SK-N-SH treated with all-trans-retinoic acid at 6 μM for 48 hours (cell line): ENCODE measurements around the gene ACOT6.
"Not testable (repeated sequence)": the region's sequence is repeated elsewhere in the genome, so short reads cannot be mapped to it uniquely, and the experiment has no call there.

Experiments used
- ATAC-seq: fragments of 200-7000 bp; cut with Tn5 transposase; 3 replicates; pipeline ENCODE4 v1.9.1; 2020; ENCODE audit warnings: mild to moderate bottlenecking, moderate library complexity
- BACH2 ChIP-seq: fragments of 250-450 bp; sonication (Bioruptor Pico); IDR thresholded peaks from 2 replicates; pipeline ENCODE4 v1.9.0; 2021; ENCODE audit warnings: mild to moderate bottlenecking, borderline replicate concordance
- CREB5 ChIP-seq: fragments of 250-450 bp; sonication (Bioruptor Pico); IDR thresholded peaks from 2 replicates; pipeline ENCODE4 v1.5.1; 2020; ENCODE audit warnings: low read depth, mild to moderate bottlenecking, moderate library complexity
- CSDC2 ChIP-seq: fragments of 250-450 bp; sonication (Bioruptor Pico); IDR thresholded peaks from 2 replicates; pipeline ENCODE4 v1.5.0; 2020; ENCODE audit warnings: mild to moderate bottlenecking, moderate library complexity
- CSRNP3 ChIP-seq: fragments of 250-450 bp; sonication (Bioruptor Pico); IDR thresholded peaks from 2 replicates; pipeline ENCODE4 v1.5.1; 2021; ENCODE audit warnings: mild to moderate bottlenecking, moderate library complexity
- ESRRG ChIP-seq: fragments of 250-450 bp; sonication (Bioruptor Pico); IDR thresholded peaks from 2 replicates; pipeline ENCODE4 v1.6.1; 2021; ENCODE audit warnings: mild to moderate bottlenecking
- ISL1 ChIP-seq: fragments of 250-450 bp; sonication (Bioruptor Pico); IDR thresholded peaks from 2 replicates; pipeline ENCODE4 v2.1.2; 2022; ENCODE audit warnings: mild to moderate bottlenecking, moderate library complexity
- PATZ1 ChIP-seq: fragments of 250-450 bp; sonication (Bioruptor Pico); IDR thresholded peaks from 2 replicates; pipeline ENCODE4 v1.8.0; 2020; ENCODE audit warnings: mild to moderate bottlenecking, moderate library complexity, borderline replicate concordance
- PPARA ChIP-seq: fragments of 250-450 bp; sonication (Bioruptor Pico); IDR thresholded peaks from 2 replicates; pipeline ENCODE4 v1.5.0; 2020; ENCODE audit warnings: mild to moderate bottlenecking, borderline replicate concordance
- RARB ChIP-seq: fragments of 250-450 bp; sonication (Bioruptor Pico); IDR thresholded peaks from 2 replicates; pipeline ENCODE4 v1.8.0; 2021; ENCODE audit warnings: mild to moderate bottlenecking, moderate library complexity
- TCF4 ChIP-seq: fragments of 250-450 bp; sonication (Bioruptor Pico); IDR thresholded peaks from 2 replicates; pipeline ENCODE4 v1.8.0; 2021; ENCODE audit warnings: mild to moderate bottlenecking, moderate library complexity, borderline replicate concordance
- TOX ChIP-seq: fragments of 250-450 bp; sonication (Bioruptor Pico); IDR thresholded peaks from 2 replicates; pipeline ENCODE4 v1.8.0; 2021; ENCODE audit warnings: mild to moderate bottlenecking, moderate library complexity, borderline replicate concordance
- TSHZ2 ChIP-seq: fragments of 250-450 bp; sonication (Bioruptor Pico); IDR thresholded peaks from 2 replicates; pipeline ENCODE4 v1.5.0; 2020; ENCODE audit warnings: mild to moderate bottlenecking, moderate library complexity
- ZC3H10 ChIP-seq: fragments of 250-450 bp; sonication (Bioruptor Pico); IDR thresholded peaks from 2 replicates; pipeline ENCODE4 v1.5.1; 2021; ENCODE audit warnings: mild to moderate bottlenecking, moderate library complexity
- ZFP3 ChIP-seq: fragments of 250-450 bp; sonication (Bioruptor Pico); IDR thresholded peaks from 2 replicates; pipeline ENCODE4 v1.5.0; 2020; ENCODE audit warnings: mild to moderate bottlenecking, moderate library complexity
- ZFP30 ChIP-seq: fragments of 450-650 bp; formaldehyde crosslinking; IDR thresholded peaks from 2 replicates; pipeline ENCODE4 v1.5.0; 2022; ENCODE audit warnings: mild to moderate bottlenecking, moderate library complexity

Gene ACOT6

GRCh38 chr14:73634011-73634833 lies 21.9 kb downstream of the ACOT6 start:
- TF ChIP-seq CREB5 (CRISPR knock-in tag) = no peak
- no peak for TF ChIP-seq BACH2
- TF ChIP-seq TOX (CRISPR knock-in tag) = no peak
- TF ChIP-seq CSRNP3 = no peak
- no peak for TF ChIP-seq ZFP3 (CRISPR knock-in tag)
- TF ChIP-seq TSHZ2 (CRISPR knock-in tag) = no peak
- TF ChIP-seq PATZ1 = no peak
- no peak for TF ChIP-seq ZFP30 (CRISPR knock-in tag)
- TF ChIP-seq RARB (CRISPR knock-in tag) = no peak
- TF ChIP-seq ZC3H10 (CRISPR knock-in tag) = no peak
- no peak for TF ChIP-seq ISL1 (CRISPR knock-in tag)
- no peak for TF ChIP-seq PPARA (CRISPR knock-in tag)
- no peak for TF ChIP-seq CSDC2
- no peak for TF ChIP-seq ESRRG (CRISPR knock-in tag)
- no peak; the same call in 2 of the 3 replicates for ATAC-seq

GRCh38 chr14:73636355-73636754 lies 24.0 kb downstream of the ACOT6 start:
- not testable (repeated sequence) for ATAC-seq

- TF ChIP-seq ZFP30 (CRISPR knock-in tag) (no peak), ZC3H10 (CRISPR knock-in tag) (no peak), PPARA (CRISPR knock-in tag) (no peak)
- ATAC-seq = no peak
Observed at GRCh38 chr14:73637830-73638229, 25.5 kb downstream of the ACOT6 start.

GRCh38 chr14:73640796-73641365 lies 28.6 kb downstream of the ACOT6 start:
- TF ChIP-seq CSRNP3 (no peak), TOX (CRISPR knock-in tag) (no peak), TCF4 (no peak), ESRRG (CRISPR knock-in tag) (no peak)
- TF ChIP-seq, all 23 proteins: peak for 0
- no peak for ATAC-seq
